PFSK-1 (cell line): Measurements from ENCODE around the gene UNC119.

Experiments
- POLR2AphosphoS5 ChIP-seq: IDR thresholded peaks from 2 replicates; pipeline ENCODE4 v1.6.1; 2012; ENCODE audit warnings: low read depth, mild to moderate bottlenecking, control low read depth, low read length, moderate library complexity
- TAF1 ChIP-seq: IDR thresholded peaks from 2 replicates; pipeline ENCODE4 v1.6.1; 2012; ENCODE audit warnings: low read length, control low read depth, borderline replicate concordance; ENCODE audit not compliant: insufficient read depth
- TF ChIP-seq, protein P1 (sequence below), 2 experiments: IDR thresholded peaks; 2 replicates each; pipeline versions ENCODE4 v1.6.1 to v1.8.0; 2011 to 2012; ENCODE audit warnings: low read depth in 2 of 2, low read length in 2 of 2, control low read depth in 1 of 2, inconsistent platforms in 1 of 2, mild to moderate bottlenecking in 1 of 2, moderate library complexity in 1 of 2; ENCODE audit not compliant: insufficient read depth in 1 of 2

- TF ChIP-seq, protein P1, sequence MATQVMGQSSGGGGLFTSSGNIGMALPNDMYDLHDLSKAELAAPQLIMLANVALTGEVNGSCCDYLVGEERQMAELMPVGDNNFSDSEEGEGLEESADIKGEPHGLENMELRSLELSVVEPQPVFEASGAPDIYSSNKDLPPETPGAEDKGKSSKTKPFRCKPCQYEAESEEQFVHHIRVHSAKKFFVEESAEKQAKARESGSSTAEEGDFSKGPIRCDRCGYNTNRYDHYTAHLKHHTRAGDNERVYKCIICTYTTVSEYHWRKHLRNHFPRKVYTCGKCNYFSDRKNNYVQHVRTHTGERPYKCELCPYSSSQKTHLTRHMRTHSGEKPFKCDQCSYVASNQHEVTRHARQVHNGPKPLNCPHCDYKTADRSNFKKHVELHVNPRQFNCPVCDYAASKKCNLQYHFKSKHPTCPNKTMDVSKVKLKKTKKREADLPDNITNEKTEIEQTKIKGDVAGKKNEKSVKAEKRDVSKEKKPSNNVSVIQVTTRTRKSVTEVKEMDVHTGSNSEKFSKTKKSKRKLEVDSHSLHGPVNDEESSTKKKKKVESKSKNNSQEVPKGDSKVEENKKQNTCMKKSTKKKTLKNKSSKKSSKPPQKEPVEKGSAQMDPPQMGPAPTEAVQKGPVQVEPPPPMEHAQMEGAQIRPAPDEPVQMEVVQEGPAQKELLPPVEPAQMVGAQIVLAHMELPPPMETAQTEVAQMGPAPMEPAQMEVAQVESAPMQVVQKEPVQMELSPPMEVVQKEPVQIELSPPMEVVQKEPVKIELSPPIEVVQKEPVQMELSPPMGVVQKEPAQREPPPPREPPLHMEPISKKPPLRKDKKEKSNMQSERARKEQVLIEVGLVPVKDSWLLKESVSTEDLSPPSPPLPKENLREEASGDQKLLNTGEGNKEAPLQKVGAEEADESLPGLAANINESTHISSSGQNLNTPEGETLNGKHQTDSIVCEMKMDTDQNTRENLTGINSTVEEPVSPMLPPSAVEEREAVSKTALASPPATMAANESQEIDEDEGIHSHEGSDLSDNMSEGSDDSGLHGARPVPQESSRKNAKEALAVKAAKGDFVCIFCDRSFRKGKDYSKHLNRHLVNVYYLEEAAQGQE (IDR thresholded peaks at IDR 0.05; ENCODE audit: insufficient read depth in 1 of 2, low read depth in 2 of 2, low read length in 2 of 2) = no peak
- TF ChIP-seq TAF1 (no peak), POLR2AphosphoS5 (no peak)
Observed at GRCh38 chr17:28580959-28581358, 28.5 kb upstream of the UNC119 start.
